SK-N-SH (cell line): ENCODE results near the gene MRPL9. TPM values are rescaled to one million over a fixed set of nuclear protein-coding genes. Genes with fewer than 3 reads are reported as not detected.

Experiments used
- CTCF ChIA-PET: fragments of 300-600, 350-600 bp; formaldehyde crosslinking; extraction: SDS; loops from one replicate; lab custom pipeline; 2021; lab: Yijun Ruan, JAX
- POLR2A ChIA-PET: fragments of 350-600 bp; sonication (Branson Sonifier 250); formaldehyde crosslinking; extraction: SDS; loops from one replicate; lab custom pipeline; 2020; ENCODE audit warnings: antibody characterized with exemption, inconsistent platforms; lab: Yijun Ruan, JAX
- DNase-seq: peaks from one replicate; pipeline ENCODE4 v3.0.0; 2012
- H2AFZ ChIP-seq: fragments of 200-600 bp; sonication (generic); 2 replicates; pipeline ENCODE4 v1.8.1; 2016; ENCODE audit warnings: antibody characterized with exemption, mild to moderate bottlenecking, low read depth
- H3F3A ChIP-seq: fragments of 200-600 bp; sonication (generic); replicated peaks from 2 replicates; pipeline ENCODE3; 2016; ENCODE audit warnings: antibody characterized with exemption, mild to moderate bottlenecking; ENCODE audit not compliant: insufficient read depth
- H3K27ac ChIP-seq, 2 experiments: fragments of 200-500 bp in 1 of 2; fragments of 200-600 bp in 1 of 2; sonication (Bioruptor generic) in 1 of 2; sonication (generic), shearing (Covaris generic) in 1 of 2; 2 replicates each; pipeline versions ENCODE4 v1.5.1 to v1.6.1; 2014 to 2016; ENCODE audit warnings: low read depth in 2 of 2, inconsistent platforms in 1 of 2, low read length in 1 of 2, mild to moderate bottlenecking in 1 of 2, mixed read lengths in 1 of 2
- H3K27me3 ChIP-seq: fragments of 200-600 bp; sonication (generic), shearing (Covaris generic); 2 replicates; pipeline ENCODE4 v1.6.1; 2016; ENCODE audit warnings: mixed run types; ENCODE audit not compliant: insufficient read depth
- H3K36me3 ChIP-seq, 2 experiments: fragments of 200-500 bp in 1 of 2; fragments of 200-600 bp in 1 of 2; sonication (Bioruptor generic) in 1 of 2; sonication (generic) in 1 of 2; replicated peaks in 1 of 2; 2 replicates each; pipeline versions ENCODE3 to v1.5.1; 2014 to 2016; ENCODE audit warnings: low read length in 1 of 2, mild to moderate bottlenecking in 1 of 2; ENCODE audit not compliant: insufficient read depth in 2 of 2, control insufficient read depth in 1 of 2
- H3K4me1 ChIP-seq, 2 experiments: fragments of 200-500 bp in 1 of 2; fragments of 200-600 bp in 1 of 2; sonication (Bioruptor generic) in 1 of 2; sonication (generic), shearing (Covaris generic) in 1 of 2; 2 replicates each; pipeline versions ENCODE4 v1.5.1 to v1.6.1; 2014 to 2016; ENCODE audit warnings: low read depth in 1 of 2, low read length in 1 of 2, mixed run types in 1 of 2; ENCODE audit not compliant: insufficient read depth in 2 of 2, control insufficient read depth in 1 of 2
- H3K4me2 ChIP-seq: fragments of 200-600 bp; sonication (generic), shearing (Covaris generic); 2 replicates; pipeline ENCODE4 v1.6.1; 2017; ENCODE audit warnings: mixed run types
- H3K4me3 ChIP-seq, 2 experiments: fragments of 200-500 bp in 1 of 2; fragments of 200-600 bp in 1 of 2; sonication (Bioruptor generic) in 1 of 2; sonication (generic), shearing (Covaris generic) in 1 of 2; 2 replicates each; pipeline versions ENCODE4 v1.5.1 to v1.8.1; 2014 to 2016; ENCODE audit warnings: low read depth in 2 of 2, inconsistent platforms in 1 of 2, low read length in 1 of 2, mild to moderate bottlenecking in 1 of 2, mixed read lengths in 1 of 2, moderate library complexity in 1 of 2
- H3K79me2 ChIP-seq: fragments of 200-600 bp; sonication (generic); 2 replicates; pipeline ENCODE4 v1.8.1; 2017; ENCODE audit warnings: mild to moderate bottlenecking; ENCODE audit not compliant: insufficient read depth
- H3K9ac ChIP-seq: fragments of 200-600 bp; sonication (generic); 2 replicates; pipeline ENCODE4 v1.6.1; 2017; ENCODE audit warnings: mixed run types
- H3K9me2 ChIP-seq: fragments of 200-600 bp; sonication (generic); 2 replicates; pipeline ENCODE4 v1.6.1; 2017; ENCODE audit warnings: mixed run types
- H3K9me3 ChIP-seq: fragments of 200-600 bp; sonication (generic); 2 replicates; pipeline ENCODE4 v1.6.1; 2017; ENCODE audit warnings: mixed run types, mild to moderate bottlenecking, moderate library complexity
- H4K20me1 ChIP-seq: fragments of 200-600 bp; sonication (generic); 2 replicates; pipeline ENCODE4 v1.6.1; 2017; ENCODE audit warnings: mild to moderate bottlenecking, mixed run types; ENCODE audit not compliant: insufficient read depth
- CHD2 ChIP-seq: fragments of 150-350 bp; IDR thresholded peaks from 2 replicates; pipeline ENCODE4 v1.6.1; 2018; ENCODE audit warnings: low read length; ENCODE audit not compliant: partially characterized antibody
- ELF1 ChIP-seq: IDR thresholded peaks from 2 replicates; pipeline ENCODE4 v1.4.0; 2012
- FOSL2 ChIP-seq: IDR thresholded peaks from 2 replicates; pipeline ENCODE4 v1.4.0; 2012; ENCODE audit warnings: low read depth, mild to moderate bottlenecking, moderate library complexity, borderline replicate concordance
- FOXJ3 ChIP-seq: sonication (generic); formaldehyde crosslinking; IDR thresholded peaks from 2 replicates; pipeline ENCODE4 v1.5.1; 2020; ENCODE audit warnings: mild to moderate bottlenecking, missing genetic modification reagents
- GATA2 ChIP-seq: sonication (generic); formaldehyde crosslinking; IDR thresholded peaks from 2 replicates; pipeline ENCODE4 v1.5.0; 2020; ENCODE audit warnings: mild to moderate bottlenecking, missing genetic modification reagents
- IRF3 ChIP-seq: fragments of 150-350 bp; IDR thresholded peaks from 2 replicates; pipeline ENCODE4 v1.6.1; 2016; ENCODE audit warnings: mild to moderate bottlenecking, low read depth, low read length
- MXI1 ChIP-seq: IDR thresholded peaks from 2 replicates; pipeline ENCODE4 v1.6.1; 2012; ENCODE audit warnings: mild to moderate bottlenecking, low read depth, low read length, improper control_type of control experiment
- RCOR1 ChIP-seq: fragments of 150-350 bp; IDR thresholded peaks from 2 replicates; pipeline ENCODE4 v1.6.1; 2017; ENCODE audit warnings: antibody characterized with exemption, low read length
- REST ChIP-seq: IDR thresholded peaks from 2 replicates; pipeline ENCODE4 v1.6.1; 2012; ENCODE audit warnings: mild to moderate bottlenecking, low read depth, low read length, moderate library complexity
- RFX5 ChIP-seq: IDR thresholded peaks from 2 replicates; pipeline ENCODE4 v1.6.1; 2012; ENCODE audit warnings: mild to moderate bottlenecking, improper control_type of control experiment, low read length
- TCF12 ChIP-seq: IDR thresholded peaks from 2 replicates; pipeline ENCODE4 v1.4.0; 2012
- YY1 ChIP-seq: IDR thresholded peaks from 2 replicates; pipeline ENCODE4 v1.4.0; 2012; ENCODE audit warnings: low read depth, mild to moderate bottlenecking
- WGBS: methylation state at CpG from one replicate; pipeline ENCODE4 v1.1.6; 2017; ENCODE audit warnings: low lambda C conversion rate; 5-methylcytosine and 5-hydroxymethylcytosine counted together
- polyA plus RNA-seq, 3 experiments: library from polyadenylated mRNA; depleted of rRNA; stranded (reverse); fragments of >200 nt; gene quantifications; 2 replicates each; pipeline ENCODE4 v1.2.3, GENCODE V29; 2012

MRPL9 gene
- polyA plus RNA-seq, 1 of the 3 experiments (the other 2 are of a cell fraction), result 76.2 TPM

GRCh38 chr1:151716771-151717631, 46.3 kb downstream of the MRPL9 start, which contains the start of gene CELF3:
Gene CELF3, minus strand, starts transcription at chr1:151716803. Its CDS starts 783 bp downstream, at chr1:151716020.
- H3K4me2 ChIP-seq, result peak within 1 kb of the TSS; percentile 77
- no peak within 1 kb of the TSS for H2AFZ ChIP-seq
- 9% methylated on average over 27 of the region's 27 CpGs for WGBS
- peak within 1 kb of the TSS in 1 of 2 experiments; percentile 77; a peak in 2 of 4 replicates for H3K27ac ChIP-seq
- H3K79me2 ChIP-seq, result no peaks in the 10 kb centered on the region
- peak within 1 kb of the TSS; percentile 43 to 55; a peak in 3 of 4 replicates for H3K4me3 ChIP-seq
- DNase-seq, result peak; percentile 93
- POLR2A ChIA-PET, result interaction anchor here (1.2 to 3.3 kb wide), 4 partner anchors 12 to 73 kb away, joined by 3 to 24 read pairs (median 4); partner anchors contain the start of genes MRPL9 and TDRKH
- H3K9ac ChIP-seq, result no peak within 1 kb of the TSS
- H3F3A ChIP-seq, result no peaks in the 10 kb centered on the region
- H4K20me1 ChIP-seq, result no peaks in the 10 kb centered on the region
- CTCF ChIA-PET, result interaction anchor here (0.6 to 7.1 kb wide), 25 partner anchors 9 to 273 kb away, joined by 3 to 64 read pairs (median 4); no protein-coding TSS in a partner anchor
- no peaks in the 10 kb centered on the region for H3K9me2 ChIP-seq
- TF ChIP-seq REST, result peak; percentile 98
- 0 out of 2 replicates have a peak, but pooled peaks have one; percentile 41 for TF ChIP-seq FOXJ3
- TF ChIP-seq YY1, result peak; percentile 60; the same call in 1 of the 2 replicates
- TF ChIP-seq MXI1, result peak; percentile 29; the same call in 1 of the 2 replicates
- TF ChIP-seq RCOR1, result peak; percentile 52; the same call in 1 of the 2 replicates
- peak; percentile 91 for TF ChIP-seq IRF3
- TF ChIP-seq ELF1, result no peak
- peak; percentile 16; the same call in 1 of the 2 replicates for TF ChIP-seq GATA2 (CRISPR knock-in tag)
- TF ChIP-seq CHD2, result peak; percentile 96
- TF ChIP-seq RFX5, result peak; percentile 49; the same call in 1 of the 2 replicates
- no peak for TF ChIP-seq TCF12
- TF ChIP-seq FOSL2, result no peak
- H3K4me1 ChIP-seq, result peaks cover 0 to 53% of the 10 kb centered on the region in 2 experiments; a peak in 3 of 4 replicates
- H3K36me3 ChIP-seq, result no peaks in the 10 kb centered on the region
- H3K27me3 ChIP-seq, result peaks cover 34% of the 10 kb centered on the region
- no peaks in the 10 kb centered on the region for H3K9me3 ChIP-seq
